ENCODE results near the gene INTS2.
"Not testable (repeated sequence)": the region's sequence is repeated elsewhere in the genome, so short reads cannot be mapped to it uniquely, and the experiment has no call there.

INTS2 gene

DNA sequence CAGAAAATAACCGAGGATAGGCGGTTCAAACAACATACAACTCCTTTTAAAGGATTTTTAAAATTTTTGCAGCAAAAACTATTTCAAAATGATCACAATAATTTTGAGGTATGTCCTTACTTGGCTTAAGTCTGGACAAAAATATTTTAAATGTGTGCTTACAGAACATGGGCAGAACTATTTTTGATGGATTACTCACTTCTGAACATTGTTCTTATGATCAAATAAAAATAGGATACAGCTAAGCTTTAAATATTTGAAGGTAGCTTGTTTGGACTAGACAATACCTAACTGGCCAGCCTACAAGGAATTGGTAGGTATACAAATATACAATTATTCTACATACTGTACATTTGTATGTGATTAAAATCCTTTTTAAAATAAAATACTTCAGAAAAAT is 14.3 kb upstream of the INTS2 start:
- no peak for TF ChIP-seq CTCF (IDR thresholded peaks at IDR 0.05; ENCODE audit: low read depth, low read length, missing control alignments)
- H3K4me3 ChIP-seq (ENCODE audit: low read depth, low read length), result no peak overlapping the region
- peaks cover 11% of the 10 kb centered on the region for H3K36me3 ChIP-seq (replicated peaks)
- DNase-seq, result no peak
- in situ Hi-C loops (cut with HindIII; ENCODE audit: low pct_ligation_motif_present, low sequenced_read_pairs), result no loop called here
- no peak overlapping the region for H3K27ac ChIP-seq
- no peaks in the 10 kb centered on the region for H3K27me3 ChIP-seq (replicated peaks)

DNA sequence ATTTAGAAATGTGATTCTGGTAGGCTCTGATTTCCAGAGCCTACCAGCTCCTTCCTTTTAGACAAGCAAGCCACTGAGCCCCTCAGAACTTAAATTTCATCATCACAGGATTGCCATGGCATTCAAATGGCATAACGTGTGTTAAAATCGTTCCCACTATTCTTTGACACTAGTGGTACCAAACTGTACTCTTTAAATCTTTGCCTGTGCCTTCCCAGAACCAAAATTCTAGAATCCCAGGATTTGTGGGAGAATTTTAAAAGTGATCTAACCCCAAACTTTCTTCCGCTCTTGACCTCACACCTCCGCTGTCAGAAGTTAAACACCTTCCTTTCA is 287 bp upstream of the INTS2 start:
- TF ChIP-seq CTCF (IDR thresholded peaks at IDR 0.05; ENCODE audit: low read depth, low read length, missing control alignments), result no peak
- H3K27me3 ChIP-seq (replicated peaks), result no peaks in the 10 kb centered on the region
- in situ Hi-C loops (cut with HindIII; ENCODE audit: low pct_ligation_motif_present, low sequenced_read_pairs), result no loop called here
- H3K27ac ChIP-seq, result peak overlapping the region; percentile 76
- H3K36me3 ChIP-seq (replicated peaks), result no peaks in the 10 kb centered on the region
- no peak for DNase-seq
- H3K4me3 ChIP-seq (ENCODE audit: low read depth, low read length), result peak overlapping the region; percentile 91

DNA sequence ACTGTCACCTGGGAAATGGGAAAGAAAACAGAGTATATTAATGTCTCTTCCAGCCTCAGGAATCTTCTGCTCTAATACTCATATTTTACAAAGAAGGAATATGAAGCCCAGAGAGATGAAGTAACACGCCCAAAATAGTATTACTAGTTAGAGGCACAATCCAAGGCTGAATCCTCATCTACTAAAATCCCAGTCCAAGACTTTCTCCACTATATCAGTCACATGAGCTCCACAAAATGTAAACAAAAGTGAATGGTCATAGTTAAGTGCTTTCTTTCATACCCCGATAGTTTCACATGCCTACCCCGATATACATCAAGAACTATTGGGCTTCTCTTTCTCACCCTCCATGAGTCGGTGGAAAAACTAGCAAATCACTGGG is 965 bp downstream of the INTS2 start:
- no peaks in the 10 kb centered on the region for H3K27me3 ChIP-seq (replicated peaks)
- H3K27ac ChIP-seq, result peak overlapping the region; percentile 76
- no peak for DNase-seq
- peak overlapping the region; percentile 91 for H3K4me3 ChIP-seq (ENCODE audit: low read depth, low read length)
- H3K36me3 ChIP-seq (replicated peaks), result no peaks in the 10 kb centered on the region
- no peak for TF ChIP-seq CTCF (IDR thresholded peaks at IDR 0.05; ENCODE audit: low read depth, low read length, missing control alignments)
- in situ Hi-C loops (cut with HindIII; ENCODE audit: low pct_ligation_motif_present, low sequenced_read_pairs), result no loop called here

- H3K27ac ChIP-seq; DNase-seq; H3K27me3 ChIP-seq (replicated peaks); in situ Hi-C loops (cut with HindIII; ENCODE audit: low pct_ligation_motif_present, low sequenced_read_pairs); H3K4me3 ChIP-seq (ENCODE audit: low read depth, low read length): not testable (repeated sequence)
- H3K36me3 ChIP-seq (replicated peaks), result peaks cover 18% of the 10 kb centered on the region
These were observed 12.6 kb downstream of the INTS2 start for GRCh38 chr17:61915162-61915561.

GRCh38 chr17:61908292-61909037 is 19.3 kb downstream of the INTS2 start:
- Histone ChIP-seq H3K36me3 (replicated peaks) (peaks cover 22% of the 10 kb centered on the region), H3K27me3 (replicated peaks) (no peaks in the 10 kb centered on the region), H3K27ac (no peak overlapping the region), H3K4me3 (ENCODE audit: low read depth, low read length) (no peak overlapping the region)
- no peak for DNase-seq
- no peak for TF ChIP-seq CTCF (IDR thresholded peaks at IDR 0.05; ENCODE audit: low read depth, low read length, missing control alignments)
- in situ Hi-C loops (cut with HindIII; ENCODE audit: low pct_ligation_motif_present, low sequenced_read_pairs), result no loop called here

DNA sequence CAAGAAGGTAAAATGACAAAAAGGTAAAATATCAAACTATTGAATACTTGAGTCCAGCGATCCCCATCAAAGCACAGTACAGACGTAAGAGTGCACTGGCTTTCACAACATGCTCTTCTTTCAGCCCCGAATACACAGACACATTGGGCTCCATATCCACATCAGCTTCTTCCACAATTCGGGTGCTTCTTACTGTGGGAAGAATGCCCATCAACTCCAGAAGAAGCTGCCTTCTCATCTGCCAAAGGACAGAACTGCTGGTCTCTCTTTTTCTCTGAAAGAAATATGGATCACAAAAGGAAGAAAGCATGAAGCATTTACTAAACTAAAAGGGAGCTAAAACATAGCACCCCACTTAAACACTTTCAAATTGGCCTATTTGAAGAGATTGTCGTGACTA is 20.4 kb downstream of the INTS2 start:
- Histone ChIP-seq H3K27ac (no peak overlapping the region), H3K4me3 (ENCODE audit: low read depth, low read length) (no peak overlapping the region), H3K36me3 (replicated peaks) (peaks cover 22% of the 10 kb centered on the region), H3K27me3 (replicated peaks) (no peaks in the 10 kb centered on the region)
- no peak for TF ChIP-seq CTCF (IDR thresholded peaks at IDR 0.05; ENCODE audit: low read depth, low read length, missing control alignments)
- in situ Hi-C loops (cut with HindIII; ENCODE audit: low pct_ligation_motif_present, low sequenced_read_pairs), result no loop called here
- no peak for DNase-seq

All from brain microvascular endothelial cell (primary cell).